DND-41 (cell line): ENCODE data around the gene ZNF550.
A peak's percentile ranks its signal among the peaks of the same experiment; 100 is the strongest.
"Not testable (repeated sequence)": the region's sequence is repeated elsewhere in the genome, so short reads cannot be mapped to it uniquely, and the experiment has no call there.

Experiments
- ATAC-seq: fragments of 200-7000 bp; cut with Tn5 transposase; 3 replicates; pipeline ENCODE4 v1.9.1; 2021; ENCODE audit warnings: low read depth; ENCODE audit not compliant: insufficient read depth
- DNase-seq: peaks from one replicate; pipeline ENCODE4 v3.0.0-alpha.2; 2020
- H2AFZ ChIP-seq: 2 replicates; pipeline ENCODE4 v1.6.0; 2012; ENCODE audit warnings: low read depth, low read length
- H3K27ac ChIP-seq: 2 replicates; pipeline ENCODE4 v1.5.1; 2012; ENCODE audit warnings: low read length, inconsistent platforms
- H3K27me3 ChIP-seq: fragments of 200-600 bp; sonication (generic); 2 replicates; pipeline ENCODE4 v1.6.0; 2012; ENCODE audit warnings: low read length, mild to moderate bottlenecking, inconsistent platforms; ENCODE audit not compliant: insufficient read depth, poor library complexity
- H3K36me3 ChIP-seq: 2 replicates; pipeline ENCODE4 v1.5.1; 2012; ENCODE audit warnings: low read length, inconsistent platforms; ENCODE audit not compliant: insufficient read depth
- H3K4me1 ChIP-seq: 2 replicates; pipeline ENCODE4 v1.5.1; 2012; ENCODE audit warnings: mild to moderate bottlenecking, low read length; ENCODE audit not compliant: insufficient read depth
- H3K4me2 ChIP-seq: 2 replicates; pipeline ENCODE4 v1.6.0; 2012; ENCODE audit warnings: mild to moderate bottlenecking, moderate library complexity, low read length, inconsistent platforms; ENCODE audit not compliant: insufficient read depth
- H3K4me3 ChIP-seq, 2 experiments: fragments of 200-600 bp in 1 of 2; shearing (Covaris generic) in 1 of 2; 2 replicates each; pipeline ENCODE4 v1.5.1; 2012 to 2016; ENCODE audit warnings: inconsistent platforms in 2 of 2, low read length in 2 of 2, mild to moderate bottlenecking in 2 of 2, low read depth in 1 of 2, moderate library complexity in 1 of 2
- H3K79me2 ChIP-seq: 2 replicates; pipeline ENCODE4 v1.6.0; 2012; ENCODE audit warnings: low read length, inconsistent platforms; ENCODE audit not compliant: insufficient read depth
- H3K9ac ChIP-seq: 2 replicates; pipeline ENCODE4 v1.6.0; 2012; ENCODE audit warnings: low read depth, mild to moderate bottlenecking, inconsistent platforms, low read length, moderate library complexity
- H3K9me3 ChIP-seq: 2 replicates; pipeline ENCODE4 v1.5.1; 2012; ENCODE audit warnings: low read length, moderate library complexity, mild to moderate bottlenecking, inconsistent platforms; ENCODE audit not compliant: insufficient read depth, severe bottlenecking
- H4K20me1 ChIP-seq: 2 replicates; pipeline ENCODE4 v1.6.0; 2012; ENCODE audit warnings: low read length; ENCODE audit not compliant: insufficient read depth

ZNF550 gene

DNA sequence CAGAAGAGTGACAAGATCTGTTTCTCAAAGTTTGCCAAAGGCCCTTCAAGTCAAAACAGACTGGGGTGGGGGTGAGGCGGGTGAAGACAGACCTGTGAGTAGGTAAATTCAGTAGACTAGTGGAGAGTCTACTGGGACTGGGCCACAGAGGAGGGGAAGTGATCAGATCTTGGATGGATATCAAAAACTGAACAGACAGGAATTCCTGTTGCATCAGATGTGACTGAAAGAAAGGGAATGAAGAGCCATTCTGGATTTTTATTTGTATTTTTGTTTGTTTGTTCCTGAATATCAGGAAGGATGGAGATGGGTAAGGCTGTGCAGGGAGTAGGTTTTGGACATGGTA is 71.4 kb downstream of the ZNF550 start:
- peaks cover 16% of the 10 kb centered on the region for H3K4me1 ChIP-seq
- H3K9me3 ChIP-seq, result peaks cover 15% of the 10 kb centered on the region
- H3K9ac ChIP-seq, result peak overlapping the region; percentile 75; the same call in 1 of the 2 replicates
- H3K27ac ChIP-seq, H4K20me1 ChIP-seq, H2AFZ ChIP-seq, H3K27me3 ChIP-seq, DNase-seq, ATAC-seq: not testable (repeated sequence)
- H3K36me3 ChIP-seq, result peaks cover 32% of the 10 kb centered on the region
- peaks cover 17% of the 10 kb centered on the region for H3K79me2 ChIP-seq
- H3K4me2 ChIP-seq, result peak overlapping the region; percentile 63
- peak overlapping the region; percentile 16 to 52; a peak in 3 of 4 replicates for H3K4me3 ChIP-seq

- Histone ChIP-seq H3K79me2 (peaks cover 17% of the 10 kb centered on the region), H3K27ac (peak within 1 kb of the TSS; percentile 68), H2AFZ (peak within 1 kb of the TSS; percentile 90), H3K9ac (peak within 1 kb of the TSS; percentile 75), H3K4me2 (peak within 1 kb of the TSS; percentile 63), H3K4me1 (peaks cover 16% of the 10 kb centered on the region), H3K4me3 (peak within 1 kb of the TSS; percentile 49 to 94; a peak in 3 of 4 replicates), H3K36me3 (peaks cover 26% of the 10 kb centered on the region), H3K9me3 (peaks cover 15% of the 10 kb centered on the region)
- DNase-seq, result peak; percentile 93
- not testable (repeated sequence) for H4K20me1 ChIP-seq, H3K27me3 ChIP-seq
- ATAC-seq, result peak; percentile 98
Measured at GRCh38 chr19:57487477-57488298, 72.0 kb downstream of the ZNF550 start, which contains the start of gene ZNF419. ZNF419 (plus strand) TSS chr19:57487750; CDS start chr19:57487951, 201 bp downstream.
